ENCODE results near the gene ANXA4.
"Not testable (repeated sequence)": the region's sequence is repeated elsewhere in the genome, so short reads cannot be mapped to it uniquely, and the experiment has no call there.

The ANXA4 gene

GRCh38 chr2:69827796-69828540, 86.0 kb downstream of the ANXA4 start:
- H3K36me3 Mint-ChIP-seq (ENCODE audit: insufficient read depth) = peaks cover 11% of the 10 kb centered on the region
- peaks cover 21 to 23% of the 10 kb centered on the region in 2 donors for H3K4me1 Mint-ChIP-seq (ENCODE audit: low read depth in 2 of 2)
- H3K9me3 Mint-ChIP-seq = no peaks in the 10 kb centered on the region
- H3K4me3 Mint-ChIP-seq = peak overlapping the region; percentile 93 to 96
- H3K27ac Mint-ChIP-seq = peak overlapping the region; percentile 85 to 94
- DNase-seq (no peak), ATAC-seq (replicated peaks) (no peak)
- H3K27me3 Mint-ChIP-seq = no peaks in the 10 kb centered on the region

GRCh38 chr2:69828938-69829255, 87.0 kb downstream of the ANXA4 start:
- Mint-ChIP-seq H3K36me3 (ENCODE audit: insufficient read depth) (peaks cover 11% of the 10 kb centered on the region), H3K4me3 (peak overlapping the region; percentile 93 to 96), H3K27ac (peak overlapping the region; percentile 85 to 94), H3K27me3 (no peaks in the 10 kb centered on the region), H3K4me1 (ENCODE audit: low read depth in 2 of 2) (peaks cover 22 to 25% of the 10 kb centered on the region in 2 donors), H3K9me3 (no peaks in the 10 kb centered on the region)
- DNase-seq = no peak
- no peak for ATAC-seq (replicated peaks)

GRCh38 chr2:69829256-69830044, 87.5 kb downstream of the ANXA4 start, which contains the start of gene GMCL1:
GMCL1 (plus strand) TSS chr2:69829660; CDS start chr2:69829893, 233 bp downstream.
- Mint-ChIP-seq H3K36me3 (ENCODE audit: insufficient read depth) (peaks cover 11% of the 10 kb centered on the region), H3K9me3 (no peaks in the 10 kb centered on the region), H3K27ac (peak within 1 kb of the TSS; percentile 85 to 94), H3K4me1 (ENCODE audit: low read depth in 2 of 2) (peaks cover 26 to 30% of the 10 kb centered on the region in 2 donors), H3K27me3 (no peaks in the 10 kb centered on the region), H3K4me3 (peak within 1 kb of the TSS; percentile 93 to 96)
- ATAC-seq (replicated peaks) = peak; percentile 88
- peak; percentile 99 to 100 (median 99) for DNase-seq

GRCh38 chr2:69830045-69830905, 88.3 kb downstream of the ANXA4 start:
- H3K4me1 Mint-ChIP-seq (ENCODE audit: low read depth in 2 of 2) = peaks cover 33 to 37% of the 10 kb centered on the region in 2 donors
- H3K27me3 Mint-ChIP-seq = no peaks in the 10 kb centered on the region
- H3K9me3 Mint-ChIP-seq = no peaks in the 10 kb centered on the region
- peak overlapping the region; percentile 93 to 96 for H3K4me3 Mint-ChIP-seq
- ATAC-seq (replicated peaks) (peak; percentile 31), DNase-seq (peak; percentile 40 to 46 (median 43))
- H3K27ac Mint-ChIP-seq = peak overlapping the region; percentile 85 to 94
- peaks cover 11% of the 10 kb centered on the region for H3K36me3 Mint-ChIP-seq (ENCODE audit: insufficient read depth)

- Mint-ChIP-seq H3K4me3 (peak overlapping the region; percentile 93 to 96), H3K36me3 (ENCODE audit: insufficient read depth) (peaks cover 11% of the 10 kb centered on the region), H3K4me1 (ENCODE audit: low read depth in 2 of 2) (peaks cover 36 to 43% of the 10 kb centered on the region in 2 donors), H3K27ac (peak overlapping the region; percentile 85 to 94)
- not testable (repeated sequence) for ATAC-seq (replicated peaks); DNase-seq; H3K9me3 Mint-ChIP-seq; H3K27me3 Mint-ChIP-seq
Observed at GRCh38 chr2:69830906-69831241, 88.9 kb downstream of the ANXA4 start.

- peak overlapping the region; percentile 93 to 96 for H3K4me3 Mint-ChIP-seq
- no peak for DNase-seq
- no peak for ATAC-seq (replicated peaks)
- H3K27ac Mint-ChIP-seq = peak overlapping the region in 1 of 2 donors; percentile 46
- no peaks in the 10 kb centered on the region for H3K27me3 Mint-ChIP-seq
- peaks cover 42 to 49% of the 10 kb centered on the region in 2 donors for H3K4me1 Mint-ChIP-seq (ENCODE audit: low read depth in 2 of 2)
- H3K36me3 Mint-ChIP-seq (ENCODE audit: insufficient read depth) = peaks cover 6% of the 10 kb centered on the region
- H3K9me3 Mint-ChIP-seq = no peaks in the 10 kb centered on the region
Observed at GRCh38 chr2:69831354-69831905, 89.5 kb downstream of the ANXA4 start.

- Mint-ChIP-seq H3K36me3 (ENCODE audit: insufficient read depth) (peaks cover 20% of the 10 kb centered on the region), H3K4me1 (ENCODE audit: low read depth in 2 of 2) (peaks cover 37 to 51% of the 10 kb centered on the region in 2 donors), H3K9me3 (no peaks in the 10 kb centered on the region), H3K27me3 (no peaks in the 10 kb centered on the region), H3K4me3 (no peak overlapping the region), H3K27ac (no peak overlapping the region)
- ATAC-seq (replicated peaks) (no peak), DNase-seq (no peak)
Observed at GRCh38 chr2:69833752-69834151, 91.8 kb downstream of the ANXA4 start.

GRCh38 chr2:69835666-69836065, 93.7 kb downstream of the ANXA4 start:
- Mint-ChIP-seq H3K9me3 (no peaks in the 10 kb centered on the region), H3K4me3 (no peak overlapping the region), H3K27me3 (no peaks in the 10 kb centered on the region), H3K27ac (peak overlapping the region in 1 of 2 donors; percentile 51), H3K36me3 (ENCODE audit: insufficient read depth) (peaks cover 31% of the 10 kb centered on the region), H3K4me1 (ENCODE audit: low read depth in 2 of 2) (peaks cover 33 to 46% of the 10 kb centered on the region in 2 donors)
- ATAC-seq (replicated peaks) (no peak), DNase-seq (no peak)

- H3K4me3 Mint-ChIP-seq = peak overlapping the region in 1 of 2 donors; percentile 40
- peak; percentile 32 for ATAC-seq (replicated peaks)
- peaks cover 32 to 43% of the 10 kb centered on the region in 2 donors for H3K4me1 Mint-ChIP-seq (ENCODE audit: low read depth in 2 of 2)
Observed at GRCh38 chr2:69836316-69836715, 94.4 kb downstream of the ANXA4 start.

GRCh38 chr2:69837533-69837932, 95.6 kb downstream of the ANXA4 start:
- no peak for DNase-seq
- no peak for ATAC-seq (replicated peaks)
- Mint-ChIP-seq H3K9me3 (no peaks in the 10 kb centered on the region), H3K27ac (no peak overlapping the region), H3K36me3 (ENCODE audit: insufficient read depth) (peaks cover 31% of the 10 kb centered on the region), H3K27me3 (no peaks in the 10 kb centered on the region), H3K4me3 (no peak overlapping the region), H3K4me1 (ENCODE audit: low read depth in 2 of 2) (peaks cover 25 to 33% of the 10 kb centered on the region in 2 donors)

More at GRCh38 chr2:69836316-69836715, 94.4 kb downstream of the ANXA4 start:
- Mint-ChIP-seq H3K27me3 (no peaks in the 10 kb centered on the region), H3K36me3 (ENCODE audit: insufficient read depth) (peaks cover 31% of the 10 kb centered on the region), H3K9me3 (no peaks in the 10 kb centered on the region), H3K27ac (peak overlapping the region; percentile 7 to 12)
- DNase-seq = no peak

GRCh38 chr2:69843993-69844392, 102.1 kb downstream of the ANXA4 start:
- no peak for ATAC-seq (replicated peaks)
- H3K36me3 Mint-ChIP-seq (ENCODE audit: insufficient read depth) = peaks cover 47% of the 10 kb centered on the region
- H3K4me3 Mint-ChIP-seq = no peak overlapping the region

GRCh38 chr2:69844560-69844959, 102.6 kb downstream of the ANXA4 start:
- Mint-ChIP-seq H3K27ac (no peak overlapping the region), H3K36me3 (ENCODE audit: insufficient read depth) (peaks cover 42% of the 10 kb centered on the region), H3K4me3 (no peak overlapping the region), H3K27me3 (no peaks in the 10 kb centered on the region), H3K4me1 (ENCODE audit: low read depth in 2 of 2) (no peaks in the 10 kb centered on the region), H3K9me3 (no peaks in the 10 kb centered on the region)
- ATAC-seq (replicated peaks) = no peak
- DNase-seq = no peak

More at GRCh38 chr2:69843993-69844392, 102.1 kb downstream of the ANXA4 start:
- Mint-ChIP-seq H3K27ac (no peak overlapping the region), H3K9me3 (no peaks in the 10 kb centered on the region), H3K27me3 (no peaks in the 10 kb centered on the region), H3K4me1 (ENCODE audit: low read depth in 2 of 2) (no peaks in the 10 kb centered on the region)
- DNase-seq = no peak

Measured in effector memory CD8-positive, alpha-beta T cell (primary cell).